RWPE1 (cell line): Measurements from ENCODE around the gene DGKE.

Source experiments
- CTCF ChIA-PET: fragments of 350-600 bp; sonication (Branson Sonifier 250); formaldehyde crosslinking; extraction: SDS; loops from one replicate; lab custom pipeline; 2021; lab: Yijun Ruan, JAX
- POLR2A ChIA-PET: fragments of 400-600 bp; formaldehyde crosslinking; extraction: SDS; loops from one replicate; lab custom pipeline; 2020; ENCODE audit warnings: antibody characterized with exemption; ENCODE audit not compliant: low non-redundant PET; lab: Yijun Ruan, JAX
- DNase-seq: peaks from one replicate; pipeline ENCODE4 v3.0.0; 2012; ENCODE audit warnings: low spot score
- H3K27ac ChIP-seq: fragments of 450-650 bp; 2 replicates; pipeline ENCODE4 v1.5.1; 2017
- TF ChIP-seq, protein P1 (sequence below): fragments of 450-650 bp; conservative IDR thresholded peaks from 2 replicates; pipeline ENCODE4 v1.5.1; 2017; ENCODE audit warnings: low read depth, mild to moderate bottlenecking

Gene DGKE

DNA sequence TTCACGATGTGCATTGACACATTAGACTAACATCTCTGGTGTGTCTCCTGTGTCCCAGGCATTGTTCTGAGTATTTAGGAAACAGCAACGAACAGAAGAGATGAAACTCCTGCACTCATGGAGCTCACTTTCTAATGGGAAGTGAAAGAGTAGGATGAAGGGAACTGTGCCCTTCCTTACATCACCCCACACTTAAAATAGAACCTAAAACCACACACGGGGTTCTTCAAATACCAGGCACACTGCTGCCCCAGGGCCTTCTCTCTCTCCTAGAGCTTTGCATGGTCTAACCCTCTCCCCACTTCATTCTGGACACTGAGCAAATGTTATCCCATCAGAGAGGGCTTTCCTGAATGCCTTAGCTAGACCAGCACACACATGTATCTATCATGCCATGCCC, 46.2 kb downstream of the DGKE start:
- no peak for DNase-seq
- POLR2A ChIA-PET = no interaction called here
- TF ChIP-seq, protein P1, sequence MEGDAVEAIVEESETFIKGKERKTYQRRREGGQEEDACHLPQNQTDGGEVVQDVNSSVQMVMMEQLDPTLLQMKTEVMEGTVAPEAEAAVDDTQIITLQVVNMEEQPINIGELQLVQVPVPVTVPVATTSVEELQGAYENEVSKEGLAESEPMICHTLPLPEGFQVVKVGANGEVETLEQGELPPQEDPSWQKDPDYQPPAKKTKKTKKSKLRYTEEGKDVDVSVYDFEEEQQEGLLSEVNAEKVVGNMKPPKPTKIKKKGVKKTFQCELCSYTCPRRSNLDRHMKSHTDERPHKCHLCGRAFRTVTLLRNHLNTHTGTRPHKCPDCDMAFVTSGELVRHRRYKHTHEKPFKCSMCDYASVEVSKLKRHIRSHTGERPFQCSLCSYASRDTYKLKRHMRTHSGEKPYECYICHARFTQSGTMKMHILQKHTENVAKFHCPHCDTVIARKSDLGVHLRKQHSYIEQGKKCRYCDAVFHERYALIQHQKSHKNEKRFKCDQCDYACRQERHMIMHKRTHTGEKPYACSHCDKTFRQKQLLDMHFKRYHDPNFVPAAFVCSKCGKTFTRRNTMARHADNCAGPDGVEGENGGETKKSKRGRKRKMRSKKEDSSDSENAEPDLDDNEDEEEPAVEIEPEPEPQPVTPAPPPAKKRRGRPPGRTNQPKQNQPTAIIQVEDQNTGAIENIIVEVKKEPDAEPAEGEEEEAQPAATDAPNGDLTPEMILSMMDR = no peak
- no peak overlapping the region for H3K27ac ChIP-seq
- CTCF ChIA-PET = interaction anchor here (0.7 kb wide), 1 partner anchor 16 kb away, joined by 3 read pairs; no protein-coding TSS in a partner anchor

DNA sequence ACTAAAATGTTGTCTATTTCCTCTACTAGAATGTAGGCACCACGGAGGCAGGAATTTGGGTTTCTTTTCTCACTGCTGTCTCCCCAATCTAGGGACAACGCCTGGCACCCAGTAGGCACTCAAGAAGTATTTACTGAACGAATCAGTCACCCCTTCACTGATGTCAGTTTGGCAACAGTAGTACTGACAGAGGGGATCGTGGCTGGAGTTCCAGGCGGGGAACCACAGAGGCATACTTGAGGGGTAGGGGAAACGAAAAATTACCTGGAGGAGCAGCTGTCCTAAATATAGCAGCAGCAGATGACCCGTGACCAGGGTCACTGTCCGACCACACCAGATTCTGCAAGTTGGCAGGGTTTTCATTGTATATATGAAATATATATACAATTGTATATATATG, 46.6 kb downstream of the DGKE start:
- TF ChIP-seq, protein P1 = no peak
- ChIA-PET CTCF (no interaction called here), POLR2A (no interaction called here)
- DNase-seq = no peak
- no peak overlapping the region for H3K27ac ChIP-seq

DNA sequence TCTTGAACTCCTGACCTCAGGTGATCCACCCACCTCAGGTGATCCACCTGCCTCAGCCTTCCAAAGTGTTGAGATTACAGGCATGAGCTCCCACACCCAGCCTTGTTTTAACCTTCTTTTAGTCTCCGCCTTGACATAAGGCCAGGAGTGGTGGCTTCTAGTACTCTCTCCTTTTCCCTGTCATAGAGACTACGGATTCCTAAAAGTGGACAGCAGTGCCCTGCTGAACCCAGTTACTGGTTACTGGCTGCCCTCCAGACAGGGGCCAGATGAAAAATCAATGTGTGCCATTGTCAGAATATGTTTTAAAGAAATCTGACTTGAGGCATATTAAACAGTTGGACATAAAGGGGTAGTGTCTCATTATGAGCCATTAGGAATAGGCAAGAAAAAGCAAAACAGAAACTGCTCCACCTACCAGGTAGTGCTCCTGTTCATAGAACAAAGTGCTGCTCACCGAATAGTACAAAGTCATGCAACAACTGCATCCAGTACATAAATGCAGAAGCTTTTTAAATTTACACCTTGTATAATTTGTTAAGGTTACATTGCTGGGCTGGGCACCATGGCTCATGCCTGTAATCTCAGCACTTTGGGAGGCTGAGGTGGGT, 47.8 kb downstream of the DGKE start:
- TF ChIP-seq, protein P1 = no peak
- ChIA-PET POLR2A (no interaction called here), CTCF (interaction anchor here (0.6 kb wide), 1 partner anchor 44 kb away, joined by 3 read pairs; no protein-coding TSS in a partner anchor)
- H3K27ac ChIP-seq = no peak overlapping the region
- no peak for DNase-seq

DNA sequence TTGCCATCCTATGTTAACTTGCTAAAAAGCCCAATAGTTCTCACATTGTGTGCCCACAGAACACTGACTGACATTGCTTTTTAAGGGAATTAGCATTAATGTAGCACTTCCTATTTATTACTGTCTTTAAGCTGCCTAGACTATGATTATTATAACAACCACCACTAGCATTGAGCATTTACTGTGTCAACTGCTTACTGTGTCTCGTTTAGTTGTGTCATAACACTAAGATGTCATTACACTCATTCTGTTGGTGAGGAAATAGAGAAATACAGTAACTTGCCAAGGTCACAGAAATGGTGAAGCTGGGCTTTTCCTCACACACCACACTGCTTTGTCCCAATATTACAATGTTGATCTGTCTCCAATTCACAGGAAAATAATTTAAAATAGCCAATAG, 49.7 kb downstream of the DGKE start:
- TF ChIP-seq, protein P1 = no peak
- CTCF ChIA-PET = no interaction called here
- DNase-seq = no peak
- no peak overlapping the region for H3K27ac ChIP-seq
- POLR2A ChIA-PET = interaction anchor here (0.6 kb wide), 1 partner anchor 26 kb away, joined by 4 read pairs; no protein-coding TSS in a partner anchor

DNA sequence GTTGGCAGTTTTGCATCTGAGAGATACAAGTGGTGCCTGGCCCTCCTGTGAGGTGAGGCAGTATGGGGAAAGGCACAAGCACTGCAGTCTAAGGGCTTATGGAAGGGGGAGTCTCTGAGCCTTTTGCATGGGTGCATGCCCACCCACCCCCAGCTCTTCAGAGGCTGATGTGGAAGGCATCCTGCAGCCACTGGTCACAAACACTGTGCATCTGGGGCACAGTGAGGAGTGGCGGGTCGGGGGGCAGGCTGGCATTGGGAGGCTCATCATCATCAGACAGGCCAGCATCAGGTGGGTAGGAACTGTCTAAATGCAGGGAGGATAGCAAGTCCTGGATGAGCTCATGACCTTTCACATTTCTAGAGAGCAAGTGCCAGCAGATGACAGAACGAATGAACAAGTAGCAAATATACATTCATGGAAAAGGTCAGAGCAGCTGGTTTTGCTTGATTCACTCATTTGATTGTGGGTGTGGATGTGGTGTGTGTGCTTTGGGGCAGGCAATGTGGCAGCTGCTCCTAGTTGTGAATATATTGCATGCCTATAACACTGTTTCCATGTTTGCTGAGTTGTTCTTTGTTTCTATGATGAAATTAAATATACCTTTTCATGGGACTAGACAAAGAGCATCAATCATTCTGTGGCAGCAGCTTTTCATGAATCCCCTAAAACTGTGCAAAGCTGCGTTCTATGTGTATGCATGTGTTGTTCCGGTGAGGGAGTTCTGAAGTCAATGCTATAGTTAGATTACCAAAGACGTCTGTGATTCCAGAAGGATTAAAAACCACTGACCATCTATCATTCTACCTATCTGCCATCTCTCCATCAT, 50.7 kb downstream of the DGKE start:
- DNase-seq = no peak
- TF ChIP-seq, protein P1 = no peak
- CTCF ChIA-PET = no interaction called here
- H3K27ac ChIP-seq = no peak overlapping the region
- POLR2A ChIA-PET = no interaction called here

DNA sequence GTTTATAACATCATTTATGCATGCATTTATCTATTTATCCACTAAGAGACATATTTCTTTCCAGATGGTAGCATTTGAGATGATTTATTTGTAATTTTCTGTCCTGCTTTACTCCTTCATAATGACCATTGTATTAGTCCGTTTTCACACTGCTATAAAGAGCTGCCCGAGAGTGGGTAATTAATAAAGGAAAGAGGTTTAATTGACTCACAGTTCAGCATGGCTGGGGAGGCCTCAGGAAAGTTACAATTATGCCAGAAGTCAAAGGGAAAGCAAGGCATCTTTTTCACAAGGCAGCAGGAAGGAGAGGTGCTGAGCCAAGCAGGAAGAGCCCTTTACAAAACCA, 51.3 kb downstream of the DGKE start:
- ChIA-PET CTCF (no interaction called here), POLR2A (no interaction called here)
- no peak for DNase-seq
- H3K27ac ChIP-seq = no peak overlapping the region
- TF ChIP-seq, protein P1 = no peak
